H1 (cell line): ENCODE results near the gene AQP11. TPM values are rescaled to one million over a fixed set of nuclear protein-coding genes. Genes with fewer than 3 reads are reported as not detected.

ENCODE experiments used
- CTCF ChIA-PET: fragments of 300-600 bp; sonication (Branson Sonifier 250); formaldehyde crosslinking; loops from one replicate; lab custom pipeline; 2021; ENCODE audit not compliant: partially characterized antibody; lab: Charles Lee
- POLR2A ChIA-PET: fragments of 300-600 bp; sonication (Branson Sonifier 250); formaldehyde crosslinking; loops from one replicate; lab custom pipeline; 2021; ENCODE audit warnings: inconsistent platforms; ENCODE audit not compliant: partially characterized antibody; lab: Charles Lee
- DNase-seq, 2 experiments: peaks; one replicate each; pipeline versions ENCODE4 v3.0.0 to v3.0.0-alpha.2; 2010 to 2022; ENCODE audit warnings: low spot score in 2 of 2, low read depth in 1 of 2, mixed read lengths in 1 of 2
- FAIRE-seq: peaks from 2 replicates; lab custom pipeline; 2011; peaks lifted over from hg19 to GRCh38; lab: Jason Lieb, UNC
- H2AFZ ChIP-seq: 2 replicates; pipeline ENCODE4 v1.8.1; 2012; ENCODE audit warnings: low read length, inconsistent platforms
- H2AK5ac ChIP-seq: 2 replicates; pipeline ENCODE4 v1.6.1; 2013; ENCODE audit warnings: low read depth, low read length
- H2BK120ac ChIP-seq: replicated peaks from 2 replicates; pipeline ENCODE3; 2013; ENCODE audit warnings: low read depth, low read length, inconsistent platforms
- H2BK12ac ChIP-seq: 2 replicates; pipeline ENCODE4 v1.6.1; 2013; ENCODE audit warnings: low read depth, low read length
- H2BK15ac ChIP-seq: 2 replicates; pipeline ENCODE4 v1.6.1; 2013; ENCODE audit warnings: low read length
- H2BK20ac ChIP-seq: 2 replicates; pipeline ENCODE4 v1.6.1; 2013; ENCODE audit warnings: low read length
- H2BK5ac ChIP-seq: 2 replicates; pipeline ENCODE4 v1.6.1; 2013; ENCODE audit warnings: low read depth, low read length
- H3K14ac ChIP-seq: 2 replicates; pipeline ENCODE4 v1.6.1; 2013; ENCODE audit warnings: inconsistent platforms; ENCODE audit not compliant: insufficient read length
- H3K18ac ChIP-seq: 2 replicates; pipeline ENCODE4 v1.6.1; 2013; ENCODE audit warnings: low read length; ENCODE audit errors: extremely low read depth
- H3K23ac ChIP-seq: 2 replicates; pipeline ENCODE4 v1.6.1; 2013; ENCODE audit warnings: inconsistent platforms; ENCODE audit not compliant: insufficient read length
- H3K23me2 ChIP-seq: 2 replicates; pipeline ENCODE4 v1.6.1; 2013; ENCODE audit warnings: low read depth, low read length
- H3K27ac ChIP-seq: 2 replicates; pipeline ENCODE4 v1.6.1; 2011; ENCODE audit warnings: low read depth, low read length, inconsistent platforms
- H3K27me3 ChIP-seq, 4 experiments: replicated peaks in 1 of 4; 1 replicate in 1 of 4; 2 replicates in 3 of 4; pipeline versions ENCODE4 v1.6.1 to v1.8.1; 2011 to 2013; ENCODE audit warnings: low read length in 3 of 4, mild to moderate bottlenecking in 3 of 4, inconsistent platforms in 2 of 4, mixed read lengths in 2 of 4, moderate library complexity in 1 of 4; ENCODE audit not compliant: control insufficient read depth in 3 of 4, insufficient read depth in 3 of 4; ENCODE audit errors: extremely low read depth in 1 of 4
- H3K36me3 ChIP-seq, 4 experiments: 2 replicates each; pipeline versions ENCODE4 v1.6.1 to v1.8.1; 2011 to 2013; ENCODE audit warnings: mild to moderate bottlenecking in 4 of 4, low read length in 3 of 4, moderate library complexity in 2 of 4, control low read depth in 1 of 4, inconsistent platforms in 1 of 4; ENCODE audit not compliant: insufficient read depth in 4 of 4, control insufficient read depth in 2 of 4
- H3K4ac ChIP-seq: replicated peaks from 2 replicates; pipeline ENCODE3; 2013; ENCODE audit warnings: low read length, low read depth, mixed read lengths, inconsistent platforms; ENCODE audit not compliant: insufficient read length
- H3K4me1 ChIP-seq, 4 experiments: replicated peaks in 1 of 4; 1 replicate in 1 of 4; 2 replicates in 3 of 4; pipeline versions ENCODE4 v1.6.1 to v1.8.1; 2011 to 2013; ENCODE audit warnings: low read length in 3 of 4, inconsistent platforms in 2 of 4, mixed read lengths in 1 of 4; ENCODE audit not compliant: insufficient read depth in 4 of 4, control insufficient read depth in 3 of 4
- H3K4me2 ChIP-seq, 2 experiments: 2 replicates each; pipeline versions ENCODE4 v1.6.1 to v1.8.1; 2011 to 2013; ENCODE audit warnings: low read depth in 2 of 2, low read length in 2 of 2, control low read depth in 1 of 2, inconsistent platforms in 1 of 2, mild to moderate bottlenecking in 1 of 2; ENCODE audit not compliant: insufficient read depth in 1 of 2
- H3K4me3 ChIP-seq, 4 experiments: fragments of 200-600, 300-600 bp in 1 of 4; sonication (generic), shearing (Covaris generic), sonication (Bioruptor Twin) in 1 of 4; 2 replicates each; pipeline versions ENCODE4 v1.5.1 to v1.8.1; 2011 to 2016; ENCODE audit warnings: low read length in 4 of 4, low read depth in 3 of 4, control low read depth in 2 of 4, inconsistent platforms in 2 of 4, mild to moderate bottlenecking in 2 of 4, mixed read lengths in 1 of 4, moderate library complexity in 1 of 4; ENCODE audit not compliant: insufficient read depth in 2 of 4; ENCODE audit errors: extremely low read depth in 1 of 4
- H3K56ac ChIP-seq: replicated peaks from 2 replicates; pipeline ENCODE3; 2013; ENCODE audit warnings: low read depth, mild to moderate bottlenecking, mixed read lengths, low read length, inconsistent platforms; ENCODE audit not compliant: insufficient read length
- H3K79me1 ChIP-seq: 2 replicates; pipeline ENCODE4 v1.6.1; 2013; ENCODE audit warnings: low read depth, low read length, control low read depth
- H3K79me2 ChIP-seq, 2 experiments: 2 replicates each; pipeline versions ENCODE4 v1.6.1 to v1.8.1; 2012 to 2013; ENCODE audit warnings: low read length in 2 of 2, mild to moderate bottlenecking in 2 of 2, inconsistent platforms in 1 of 2; ENCODE audit not compliant: insufficient read depth in 2 of 2, control insufficient read depth in 1 of 2
- H3K9ac ChIP-seq, 4 experiments: replicated peaks in 1 of 4; 1 replicate in 1 of 4; 2 replicates in 3 of 4; pipeline versions ENCODE4 v1.6.1 to v1.8.1; 2011 to 2013; ENCODE audit warnings: low read depth in 3 of 4, low read length in 3 of 4, control low read depth in 2 of 4, mild to moderate bottlenecking in 2 of 4, moderate library complexity in 2 of 4, inconsistent platforms in 1 of 4; ENCODE audit errors: extremely low read depth in 1 of 4
- H3K9me3 ChIP-seq, 2 experiments: 2 replicates each; pipeline versions ENCODE4 v1.6.1 to v1.8.1; 2012 to 2013; ENCODE audit warnings: mild to moderate bottlenecking in 2 of 2, moderate library complexity in 2 of 2, control low read depth in 1 of 2, inconsistent platforms in 1 of 2, low read depth in 1 of 2, low read length in 1 of 2, mixed read lengths in 1 of 2; ENCODE audit not compliant: insufficient read depth in 2 of 2
- H4K20me1 ChIP-seq, 2 experiments: replicated peaks in 1 of 2; 2 replicates each; pipeline versions ENCODE3 to v1.8.1; 2011 to 2013; ENCODE audit warnings: inconsistent platforms in 2 of 2, low read length in 2 of 2, mild to moderate bottlenecking in 1 of 2; ENCODE audit not compliant: insufficient read depth in 2 of 2, control insufficient read depth in 1 of 2
- H4K5ac ChIP-seq: 2 replicates; pipeline ENCODE4 v1.6.1; 2013; ENCODE audit warnings: low read length, low read depth, mixed read lengths, inconsistent platforms; ENCODE audit not compliant: insufficient read length
- H4K8ac ChIP-seq: 2 replicates; pipeline ENCODE4 v1.8.0; 2013; ENCODE audit warnings: mild to moderate bottlenecking, moderate library complexity, low read length, inconsistent platforms; ENCODE audit not compliant: insufficient read depth; ENCODE audit errors: extremely low read depth
- H4K91ac ChIP-seq: replicated peaks from 2 replicates; pipeline ENCODE3; 2013; ENCODE audit warnings: low read length, mixed read lengths, inconsistent platforms; ENCODE audit not compliant: insufficient read length
- EP300 ChIP-seq, 2 experiments: IDR thresholded peaks; 1 replicate in 1 of 2; 2 replicates in 1 of 2; pipeline ENCODE4 v1.6.1; 2011 to 2012; ENCODE audit warnings: low read depth in 2 of 2, low read length in 2 of 2, mild to moderate bottlenecking in 2 of 2, borderline replicate concordance in 1 of 2, inconsistent platforms in 1 of 2, moderate library complexity in 1 of 2
- RAD21 ChIP-seq, 2 experiments: IDR thresholded peaks in 1 of 2; conservative IDR thresholded peaks in 1 of 2; 2 replicates each; pipeline ENCODE4 v1.6.1; 2011; ENCODE audit warnings: low read depth in 2 of 2, low read length in 2 of 2, improper control_type of control experiment in 1 of 2, inconsistent platforms in 1 of 2, mild to moderate bottlenecking in 1 of 2, moderate library complexity in 1 of 2
- RFX5 ChIP-seq: IDR thresholded peaks from 2 replicates; pipeline ENCODE4 v1.6.1; 2011; ENCODE audit warnings: low read depth, low read length, improper control_type of control experiment, borderline replicate concordance
- WGBS, 2 experiments: shearing (Covaris generic) in 1 of 2; methylation state at CpG; one replicate each; pipeline versions ENCODE4 v1.1.6 to v1.1.7; 2013 to 2015; ENCODE audit warnings: low lambda C conversion rate in 2 of 2, mixed read lengths in 2 of 2, inconsistent platforms in 1 of 2, low coverage in 1 of 2, missing lambda C conversion rate in 1 of 2; ENCODE audit not compliant: insufficient replicate concordance in 2 of 2, insufficient coverage in 1 of 2, insufficient read length in 1 of 2; ENCODE audit errors: extremely low coverage in 1 of 2, missing lambda C conversion rate in 1 of 2; 5-methylcytosine and 5-hydroxymethylcytosine counted together
- polyA plus RNA-seq, 7 experiments: library from polyadenylated mRNA; depleted of rRNA in 3 of 7; stranded (reverse) in 5 of 7; unstranded in 2 of 7; fragments of >200 nt in 5 of 7; fragments of 200-250 nt in 2 of 7; gene quantifications; 1 replicate in 5 of 7; 2 replicates in 1 of 7; 4 replicates in 1 of 7; pipeline versions ENCODE4 v1.2.1 to v1.2.3, GENCODE V29; 2011 to 2013; ENCODE audit warnings: missing spikeins in 2 of 7, mixed read lengths in 2 of 7
- total RNA-seq: library from RNA; stranded (reverse); fragmentation: NEBNext Ultra II Directional; extraction: Animal tissue kit (Norgen Biotek cat#: 25700); gene quantifications from 2 replicates; pipeline ENCODE4 v1.2.1, GENCODE V29; 2021
- TF ChIP-seq, protein P1 (sequence below), 3 experiments: IDR thresholded peaks; 1 replicate in 2 of 3; 2 replicates in 1 of 3; pipeline versions ENCODE4 v1.5.1 to v1.6.1; 2011; ENCODE audit warnings: low read length in 3 of 3, mild to moderate bottlenecking in 3 of 3, inconsistent platforms in 2 of 3, low read depth in 1 of 3, moderate library complexity in 1 of 3; ENCODE audit not compliant: insufficient read depth in 1 of 3; ENCODE audit errors: control extremely low read depth in 1 of 3

AQP11 gene
- total and polyA plus RNA-seq, 2 of the 8 experiments (the other 6 are each of a cell fraction or from before 2014, with no cell fraction given), result 1.1 to 1.6 TPM

- Histone ChIP-seq H3K4ac (no peak overlapping the region), H3K4me2 (no peak overlapping the region), H3K14ac (no peak overlapping the region), H3K4me3 (no peak overlapping the region), H3K4me1 (no peaks in the 10 kb centered on the region), H3K18ac (no peak overlapping the region), H3K9ac (no peak overlapping the region), H3K23ac (no peak overlapping the region), H2BK15ac (no peak overlapping the region), H3K79me2 (no peaks in the 10 kb centered on the region), H3K9me3 (no peaks in the 10 kb centered on the region), H3K79me1 (no peaks in the 10 kb centered on the region)
- POLR2A ChIA-PET, result interaction anchor here (0.9 to 2.4 kb wide), 4 partner anchors 9 to 426 kb away, joined by 3 to 8 read pairs (median 4); no protein-coding TSS in a partner anchor
- WGBS, 2 experiments, result 86% methylated on average over 3 of the region's 3 CpGs; no CpG with 5 or more reads in 1 of the 2 experiments
- FAIRE-seq, result no peak
- TF ChIP-seq, protein P1, sequence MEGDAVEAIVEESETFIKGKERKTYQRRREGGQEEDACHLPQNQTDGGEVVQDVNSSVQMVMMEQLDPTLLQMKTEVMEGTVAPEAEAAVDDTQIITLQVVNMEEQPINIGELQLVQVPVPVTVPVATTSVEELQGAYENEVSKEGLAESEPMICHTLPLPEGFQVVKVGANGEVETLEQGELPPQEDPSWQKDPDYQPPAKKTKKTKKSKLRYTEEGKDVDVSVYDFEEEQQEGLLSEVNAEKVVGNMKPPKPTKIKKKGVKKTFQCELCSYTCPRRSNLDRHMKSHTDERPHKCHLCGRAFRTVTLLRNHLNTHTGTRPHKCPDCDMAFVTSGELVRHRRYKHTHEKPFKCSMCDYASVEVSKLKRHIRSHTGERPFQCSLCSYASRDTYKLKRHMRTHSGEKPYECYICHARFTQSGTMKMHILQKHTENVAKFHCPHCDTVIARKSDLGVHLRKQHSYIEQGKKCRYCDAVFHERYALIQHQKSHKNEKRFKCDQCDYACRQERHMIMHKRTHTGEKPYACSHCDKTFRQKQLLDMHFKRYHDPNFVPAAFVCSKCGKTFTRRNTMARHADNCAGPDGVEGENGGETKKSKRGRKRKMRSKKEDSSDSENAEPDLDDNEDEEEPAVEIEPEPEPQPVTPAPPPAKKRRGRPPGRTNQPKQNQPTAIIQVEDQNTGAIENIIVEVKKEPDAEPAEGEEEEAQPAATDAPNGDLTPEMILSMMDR (IDR thresholded peaks at IDR 0.05; ENCODE audit: control extremely low read depth in 1 of 3, insufficient read depth in 1 of 3, low read depth in 1 of 3, low read length in 3 of 3), result peak in 2 of 3 experiments; percentile 37 to 68; a peak in 2 of 4 replicates
- TF ChIP-seq RAD21 (IDR thresholded peaks at IDR 0.05 in 1 of 2, conservative IDR thresholded peaks at IDR 0.05 in 1 of 2; ENCODE audit: low read depth in 2 of 2, low read length in 2 of 2) (peak; percentile 71 to 75), RFX5 (no peak), EP300 (IDR thresholded peaks at IDR 0.05; ENCODE audit: borderline replicate concordance in 1 of 2, low read depth in 2 of 2, low read length in 2 of 2) (no peak)
- TF ChIP-seq, all 59 proteins: peak for 2
- H4K91ac ChIP-seq, result no peak overlapping the region
- CTCF ChIA-PET, result interaction anchor here (0.7 to 2.8 kb wide), 28 partner anchors 9 to 493 kb away, joined by 3 to 17 read pairs (median 4); no protein-coding TSS in a partner anchor
- no peak overlapping the region for H3K56ac ChIP-seq
- no peak overlapping the region for H2BK12ac ChIP-seq
- H3K23me2 ChIP-seq, result no peaks in the 10 kb centered on the region
- H4K5ac ChIP-seq, result no peak overlapping the region
- H4K8ac ChIP-seq, result no peak overlapping the region
- no peak overlapping the region for H2AFZ ChIP-seq
- H2BK120ac ChIP-seq, result no peak overlapping the region
- H4K20me1 ChIP-seq, result no peaks in the 10 kb centered on the region
- H3K36me3 ChIP-seq, result peaks cover 9 to 73% (median 48%) of the 10 kb centered on the region in 4 experiments
- no peak overlapping the region for H3K27ac ChIP-seq
- H2BK5ac ChIP-seq, result no peak overlapping the region
- no peak for DNase-seq
- H2BK20ac ChIP-seq, result no peak overlapping the region
- no peaks in the 10 kb centered on the region for H3K27me3 ChIP-seq
- H2AK5ac ChIP-seq, result no peak overlapping the region
These were observed 29.9 kb downstream of the AQP11 start for GRCh38 chr11:77619576-77620198.
